T-helper 2 cell (primary cell): ENCODE measurements around the gene SCARB2.
"Not testable (repeated sequence)": the region's sequence is repeated elsewhere in the genome, so short reads cannot be mapped to it uniquely, and the experiment has no call there.

ENCODE experiments used
- DNase-seq, 5 experiments: peaks; one replicate each; pipeline versions ENCODE4 v3.0.0 to v3.0.0-alpha.2; 2012 to 2022
- total RNA-seq, 2 donors: gene quantifications; one replicate each; lab custom pipeline; 2026; lab: John Stamatoyannopoulos, UW

Gene SCARB2
- 34.6 to 35.0 reads per million in 2 donors for total RNA-seq

- peak; percentile 43 to 85 (median 69) for DNase-seq
These were observed at the start of gene SCARB2 for GRCh38 chr4:76213415-76214176. TSS of gene SCARB2 (minus strand) at chr4:76213824. CDS start at chr4:76213543, 281 bp downstream.

- no peak for DNase-seq
These were observed 46.9 kb upstream of the SCARB2 start for GRCh38 chr4:76260571-76260970.

DNA sequence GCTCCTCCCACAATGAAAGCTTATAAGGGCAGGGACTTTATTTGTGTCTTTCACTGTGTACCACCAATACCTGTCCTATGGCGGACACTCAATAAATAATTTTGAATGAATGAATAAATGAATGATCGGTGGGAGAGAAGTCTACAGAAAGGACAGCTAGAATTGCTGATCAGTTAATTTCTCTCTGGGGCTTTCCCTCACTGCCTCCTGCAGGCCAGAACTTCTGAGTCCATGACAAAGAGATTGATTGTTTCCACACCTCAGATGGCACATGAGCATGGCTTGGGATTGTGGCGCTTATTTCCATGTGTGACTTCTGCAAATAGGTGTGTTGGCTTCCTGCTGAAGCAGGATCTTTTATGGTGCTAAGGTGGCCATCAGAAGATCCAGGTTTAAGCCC, 44.2 kb upstream of the SCARB2 start:
- DNase-seq: no peak

- no peak for DNase-seq
These were observed 43.3 kb upstream of the SCARB2 start for GRCh38 chr4:76256968-76257367.

DNA sequence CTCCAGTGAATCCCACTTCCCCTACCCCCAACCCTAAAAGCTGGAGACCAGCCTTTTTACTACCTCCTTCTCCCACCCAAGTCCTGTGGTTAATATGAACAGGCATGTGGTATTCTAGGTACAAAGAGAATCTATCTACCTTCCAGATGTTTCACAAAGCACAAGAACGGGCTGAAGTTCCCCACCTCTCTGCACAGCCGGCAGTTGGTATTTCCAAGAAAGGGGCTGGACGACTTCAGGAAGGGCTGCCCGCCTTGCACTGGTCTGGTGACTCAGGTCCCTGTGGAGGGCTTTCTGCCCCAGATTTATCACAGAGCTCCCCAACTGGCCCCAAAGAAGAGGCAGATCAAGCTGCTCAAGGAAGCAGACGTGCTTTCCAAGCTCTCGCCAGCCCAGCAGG, 42.4 kb upstream of the SCARB2 start:
- DNase-seq: no peak

DNA sequence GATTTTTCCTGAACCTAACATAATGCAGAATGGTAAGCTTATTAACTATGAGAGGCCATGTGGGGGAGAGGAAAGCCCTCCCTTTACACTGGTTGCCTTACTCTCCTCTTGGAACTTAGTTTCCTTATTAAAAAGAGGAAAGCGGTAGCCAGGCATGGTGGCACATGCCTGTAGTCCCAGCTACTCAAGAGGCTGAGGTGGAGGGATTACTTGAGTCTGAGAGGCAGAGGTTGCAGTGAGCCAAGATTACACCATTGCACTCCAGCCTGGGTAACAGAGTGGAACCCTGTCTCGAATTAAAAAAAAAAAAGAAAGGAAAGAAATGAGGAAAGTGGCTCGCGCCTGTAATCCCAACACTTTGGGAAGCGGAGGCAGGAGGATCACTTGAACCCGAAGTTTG, 39.9 kb upstream of the SCARB2 start:
- DNase-seq: no peak

DNA sequence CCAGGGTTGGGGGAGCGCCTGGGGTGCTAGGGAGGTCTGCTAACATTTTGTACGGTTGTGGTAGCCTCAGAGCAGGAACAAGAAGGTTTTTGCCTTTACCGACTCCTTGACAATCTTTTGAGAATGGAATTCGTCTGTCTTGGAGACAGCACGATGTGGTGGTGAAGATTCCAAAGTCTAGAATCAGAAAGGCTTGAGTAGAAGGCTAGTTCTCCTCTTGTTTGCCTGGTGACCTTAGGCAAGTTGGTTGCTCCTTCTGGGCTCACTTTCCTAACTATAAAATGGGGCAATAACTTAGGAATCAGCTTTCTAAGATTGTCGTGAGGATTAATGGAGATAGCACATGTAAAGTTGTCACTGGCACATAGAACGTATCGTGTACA, 38.6 kb upstream of the SCARB2 start:
- DNase-seq: no peak

GRCh38 chr4:76251441-76252270, 38.0 kb upstream of the SCARB2 start, which contains the start of gene FAM47E:
TSS of gene FAM47E (plus strand) at chr4:76251721. CDS start at chr4:76251747, 26 bp downstream.
- peak in 3 of 5 experiments; percentile 8 to 36 (median 13) for DNase-seq

GRCh38 chr4:76250962-76251361, 37.3 kb upstream of the SCARB2 start:
- DNase-seq: peak in 1 of 5 experiments; percentile 18

GRCh38 chr4:76246852-76247251, 33.2 kb upstream of the SCARB2 start:
- DNase-seq: no peak

GRCh38 chr4:76246025-76246424, 32.4 kb upstream of the SCARB2 start:
- DNase-seq: no peak

DNA sequence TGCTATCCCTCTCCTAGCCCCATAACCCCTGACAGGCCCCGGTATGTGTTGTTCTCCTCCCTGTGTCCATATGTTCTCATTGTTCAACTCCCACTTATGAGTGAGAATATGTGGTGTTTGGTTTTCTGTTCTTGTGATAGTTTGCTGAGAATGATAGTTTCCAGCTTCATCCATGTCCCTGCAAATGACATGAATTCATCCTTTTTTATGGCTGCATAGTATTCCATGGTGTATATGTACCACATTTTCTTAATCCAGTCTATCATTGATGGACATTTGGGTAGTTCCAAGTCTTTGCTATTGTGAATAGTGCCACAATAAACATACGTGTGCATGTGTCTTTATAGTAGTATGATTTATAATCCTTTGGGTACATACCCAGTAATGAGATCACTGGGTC, 30.3 kb upstream of the SCARB2 start:
- not testable (repeated sequence) for DNase-seq

DNA sequence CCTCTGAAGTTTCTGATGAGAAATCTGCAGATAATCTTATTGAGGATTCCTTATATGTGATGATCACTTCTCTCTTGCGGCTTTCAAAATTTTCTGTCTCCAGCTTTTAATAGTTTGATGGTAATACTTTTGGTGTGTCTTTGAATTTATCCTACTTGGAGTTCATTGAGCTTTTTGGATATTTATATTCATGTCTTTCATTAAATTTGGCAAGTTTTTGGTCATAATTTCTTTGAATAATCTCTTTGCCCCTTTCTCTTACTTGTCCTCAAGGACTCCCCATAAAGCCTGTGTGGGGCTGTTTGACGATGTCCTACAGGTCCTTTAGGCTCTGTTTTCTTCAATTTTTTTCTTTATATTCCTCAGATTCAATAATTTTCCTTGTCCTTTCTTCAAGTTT, 26.6 kb upstream of the SCARB2 start:
- DNase-seq: no peak

- DNase-seq: no peak
These were observed 25.1 kb upstream of the SCARB2 start for GRCh38 chr4:76238701-76239100.

- no peak for DNase-seq
These were observed 24.6 kb upstream of the SCARB2 start for GRCh38 chr4:76238236-76238635.

- no peak for DNase-seq
These were observed 22.3 kb upstream of the SCARB2 start for GRCh38 chr4:76235915-76236314.

DNA sequence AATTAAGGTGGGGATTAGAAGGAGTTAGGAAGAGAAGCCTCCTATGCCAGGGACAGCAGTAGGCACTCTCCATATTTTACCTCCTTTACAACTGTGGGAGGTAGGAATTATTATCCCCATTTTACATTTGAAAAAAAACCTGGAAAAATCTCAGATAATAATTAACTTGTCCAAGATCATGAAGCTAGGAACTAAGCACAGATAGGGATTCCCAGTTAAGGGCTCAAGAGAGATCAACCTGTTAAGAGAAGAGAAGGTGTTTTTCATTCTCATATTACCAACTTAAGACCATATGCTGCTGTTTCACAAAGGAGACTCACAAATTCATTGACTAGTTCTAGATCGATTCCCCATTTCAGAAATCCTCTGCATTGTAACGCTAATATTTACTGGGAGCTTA, 21.8 kb upstream of the SCARB2 start:
- DNase-seq: no peak

DNA sequence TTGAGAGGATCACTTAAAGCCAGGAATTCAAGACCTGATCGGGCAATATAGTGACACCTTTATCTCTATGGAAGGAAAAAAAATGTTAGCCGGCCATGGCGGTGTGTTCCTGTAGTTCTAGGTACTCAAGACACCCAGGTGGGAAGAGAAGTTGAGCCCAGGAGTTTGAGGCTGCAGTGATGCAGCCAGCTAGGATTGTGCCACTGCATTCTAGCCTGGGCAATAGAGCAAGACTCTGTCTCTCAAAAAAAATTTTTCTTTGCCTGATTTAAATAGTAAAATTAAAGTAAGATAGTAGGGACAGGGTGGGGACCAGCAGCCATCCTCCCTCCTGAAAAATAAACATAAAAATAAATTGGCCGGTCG, 21.0 kb upstream of the SCARB2 start:
- DNase-seq: no peak

- no peak for DNase-seq
These were observed 20.5 kb upstream of the SCARB2 start for GRCh38 chr4:76233967-76234678.

- DNase-seq: no peak
These were observed 19.9 kb upstream of the SCARB2 start for GRCh38 chr4:76233529-76233928.

- no peak for DNase-seq
These were observed 19.5 kb upstream of the SCARB2 start for GRCh38 chr4:76233083-76233482.

DNA sequence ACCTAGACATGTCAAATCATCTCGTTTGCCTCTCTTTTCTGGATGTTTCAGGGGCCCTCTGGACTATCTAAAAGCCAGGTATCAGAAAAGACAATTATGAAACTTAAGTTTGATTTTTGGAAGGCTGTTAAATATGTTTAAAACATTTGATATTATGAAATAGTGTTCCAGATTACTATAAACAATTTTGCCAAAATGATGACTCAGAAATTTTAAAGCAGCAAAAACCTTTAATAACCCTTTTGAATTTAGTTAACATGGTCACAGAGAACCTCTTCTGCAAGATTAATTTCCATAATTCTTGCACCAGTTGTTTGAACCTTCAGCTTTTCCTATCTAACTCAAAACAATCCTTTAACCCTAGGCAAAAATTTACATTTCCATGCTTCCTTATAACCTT, 19.1 kb upstream of the SCARB2 start:
- no peak for DNase-seq

GRCh38 chr4:76226418-76226817, 12.8 kb upstream of the SCARB2 start:
- no peak for DNase-seq
